22Rv1 (cell line): Measurements from ENCODE around the gene GRAP2.
"Not testable (repeated sequence)": the region's sequence is repeated elsewhere in the genome, so short reads cannot be mapped to it uniquely, and the experiment has no call there.

Experiments used
- H3K27ac ChIP-seq: fragments of 450-650 bp; 2 replicates; pipeline ENCODE4 v1.5.1; 2017
- ZFX ChIP-seq: fragments of 450-650 bp; IDR thresholded peaks from 2 replicates; pipeline ENCODE4 v1.6.1; 2017; ENCODE audit warnings: antibody characterized with exemption, borderline replicate concordance
- TF ChIP-seq, protein P1 (sequence below): fragments of 450-650 bp; IDR thresholded peaks from 2 replicates; pipeline ENCODE4 v1.5.1; 2017; ENCODE audit warnings: mild to moderate bottlenecking

GRAP2 gene

DNA sequence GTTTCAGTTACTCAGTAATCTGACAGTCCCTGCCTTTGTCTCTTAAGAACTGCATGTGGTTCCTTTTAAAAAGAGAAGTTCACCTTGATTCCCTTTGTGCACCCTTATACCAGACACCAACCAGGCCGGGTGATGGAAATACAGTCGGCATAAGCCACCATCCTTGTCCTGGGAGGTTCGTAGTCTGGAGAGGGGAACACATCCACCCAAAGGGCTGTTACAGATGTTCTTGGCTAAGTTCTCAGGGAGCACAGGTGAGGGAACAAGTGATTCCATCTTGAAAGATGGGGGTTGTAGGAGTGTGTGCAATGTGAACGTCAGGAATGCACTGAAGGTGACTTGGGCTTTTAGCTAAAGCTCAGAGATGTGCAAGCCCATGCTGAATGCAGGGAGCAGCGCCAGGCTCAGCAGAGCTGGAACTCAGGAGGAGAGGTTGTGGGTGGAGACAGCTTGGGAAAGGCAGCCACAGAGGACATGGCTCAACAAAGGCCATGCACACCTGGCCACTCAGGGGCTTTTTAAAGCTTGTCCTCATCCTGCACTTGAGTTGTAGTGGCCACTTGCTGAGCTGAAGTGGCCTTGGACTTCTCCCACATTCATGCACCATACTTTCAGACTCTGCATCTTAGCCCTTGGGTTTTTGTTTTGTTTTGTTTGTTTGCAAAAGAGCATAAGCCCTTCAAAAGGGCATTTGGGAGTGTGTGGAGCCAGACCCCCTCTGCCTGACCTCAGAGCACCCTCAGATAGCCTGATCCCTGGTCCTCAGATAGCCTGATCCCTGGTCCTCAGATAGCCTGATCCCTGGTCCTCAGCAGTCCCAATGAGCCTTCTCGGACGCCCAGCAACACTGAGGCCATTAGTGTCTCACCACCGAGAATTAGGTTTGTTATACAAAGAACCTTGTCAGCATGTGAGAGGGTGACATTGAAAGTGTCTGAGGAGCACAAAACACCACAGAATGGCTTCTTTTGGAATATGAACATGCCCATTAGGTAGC lies 46.6 kb downstream of the GRAP2 start:
- H3K27ac ChIP-seq, result no peak overlapping the region

DNA sequence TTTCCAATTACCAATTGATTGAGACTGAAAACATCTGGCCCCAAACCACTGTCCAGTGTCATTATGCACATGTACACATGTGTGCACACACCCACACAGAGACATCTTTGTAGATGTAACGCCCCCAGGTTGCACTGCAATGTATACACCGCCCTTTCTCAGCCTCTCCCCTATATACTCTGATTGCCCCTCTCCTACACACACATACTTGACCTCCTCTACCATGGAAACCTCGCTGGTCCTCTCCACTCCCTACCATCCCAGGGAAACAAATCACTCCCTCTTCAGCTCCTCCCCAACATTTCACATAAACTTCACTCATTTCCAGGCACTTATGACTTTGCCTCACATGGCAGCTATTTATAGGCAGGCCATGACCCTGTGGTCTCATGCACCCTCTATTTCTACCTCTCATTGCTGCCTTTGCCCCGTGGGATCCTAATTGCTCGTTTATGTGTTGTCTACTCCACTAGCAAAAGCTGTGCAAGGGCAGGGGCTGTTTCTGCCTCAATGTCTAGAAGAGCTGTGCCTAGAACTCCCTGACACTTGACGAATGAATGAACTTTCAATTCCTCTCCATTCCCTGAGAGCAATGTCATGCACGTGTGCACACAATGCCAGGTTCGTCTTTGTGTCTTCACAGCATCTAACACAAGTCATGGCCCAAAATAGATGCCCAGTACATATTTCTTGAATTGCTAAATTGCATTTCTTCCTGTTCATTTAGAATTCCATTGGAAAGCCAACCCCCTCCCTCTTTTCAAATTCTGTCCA lies 49.3 kb downstream of the GRAP2 start:
- TF ChIP-seq, protein P1, sequence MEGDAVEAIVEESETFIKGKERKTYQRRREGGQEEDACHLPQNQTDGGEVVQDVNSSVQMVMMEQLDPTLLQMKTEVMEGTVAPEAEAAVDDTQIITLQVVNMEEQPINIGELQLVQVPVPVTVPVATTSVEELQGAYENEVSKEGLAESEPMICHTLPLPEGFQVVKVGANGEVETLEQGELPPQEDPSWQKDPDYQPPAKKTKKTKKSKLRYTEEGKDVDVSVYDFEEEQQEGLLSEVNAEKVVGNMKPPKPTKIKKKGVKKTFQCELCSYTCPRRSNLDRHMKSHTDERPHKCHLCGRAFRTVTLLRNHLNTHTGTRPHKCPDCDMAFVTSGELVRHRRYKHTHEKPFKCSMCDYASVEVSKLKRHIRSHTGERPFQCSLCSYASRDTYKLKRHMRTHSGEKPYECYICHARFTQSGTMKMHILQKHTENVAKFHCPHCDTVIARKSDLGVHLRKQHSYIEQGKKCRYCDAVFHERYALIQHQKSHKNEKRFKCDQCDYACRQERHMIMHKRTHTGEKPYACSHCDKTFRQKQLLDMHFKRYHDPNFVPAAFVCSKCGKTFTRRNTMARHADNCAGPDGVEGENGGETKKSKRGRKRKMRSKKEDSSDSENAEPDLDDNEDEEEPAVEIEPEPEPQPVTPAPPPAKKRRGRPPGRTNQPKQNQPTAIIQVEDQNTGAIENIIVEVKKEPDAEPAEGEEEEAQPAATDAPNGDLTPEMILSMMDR, result no peak
- no peak for TF ChIP-seq ZFX
- no peak overlapping the region for H3K27ac ChIP-seq

More for the DNA sequence above, 46.6 kb downstream of the GRAP2 start:
- no peak for TF ChIP-seq ZFX
- TF ChIP-seq, protein P1, result no peak

DNA sequence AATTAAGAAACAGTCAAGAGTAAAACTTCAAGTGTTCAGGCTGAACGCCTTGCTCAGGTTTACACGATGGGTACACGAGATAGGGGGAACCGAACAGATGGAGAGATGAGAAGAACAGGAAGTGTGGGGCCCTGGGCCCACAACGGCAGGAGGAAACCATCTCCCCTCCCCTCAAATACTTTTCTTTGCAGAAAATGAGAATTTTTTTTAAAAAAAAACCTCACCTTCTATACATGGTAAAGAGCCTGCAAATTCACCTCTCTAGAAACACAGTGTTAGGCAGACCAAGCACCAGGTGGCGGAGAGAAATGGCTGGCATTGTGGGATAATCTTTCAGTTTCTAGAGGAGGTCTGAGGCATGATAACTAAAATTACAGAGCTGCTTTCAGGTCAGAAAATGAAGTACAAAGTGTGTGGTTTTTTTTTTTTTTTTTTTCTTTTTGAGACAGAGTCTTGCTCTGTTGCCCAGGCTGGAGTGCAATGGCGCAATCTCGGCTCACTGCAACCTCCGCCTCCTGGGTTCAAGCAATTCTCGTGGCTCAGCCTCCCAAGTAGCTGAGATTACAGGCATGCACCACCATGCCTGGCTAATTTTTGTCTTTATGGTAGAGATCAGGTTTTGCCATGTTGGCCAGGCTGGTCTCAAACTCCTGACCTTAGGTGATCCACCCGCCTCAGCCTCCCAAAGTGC lies 50.9 kb downstream of the GRAP2 start:
- not testable (repeated sequence) for H3K27ac ChIP-seq

DNA sequence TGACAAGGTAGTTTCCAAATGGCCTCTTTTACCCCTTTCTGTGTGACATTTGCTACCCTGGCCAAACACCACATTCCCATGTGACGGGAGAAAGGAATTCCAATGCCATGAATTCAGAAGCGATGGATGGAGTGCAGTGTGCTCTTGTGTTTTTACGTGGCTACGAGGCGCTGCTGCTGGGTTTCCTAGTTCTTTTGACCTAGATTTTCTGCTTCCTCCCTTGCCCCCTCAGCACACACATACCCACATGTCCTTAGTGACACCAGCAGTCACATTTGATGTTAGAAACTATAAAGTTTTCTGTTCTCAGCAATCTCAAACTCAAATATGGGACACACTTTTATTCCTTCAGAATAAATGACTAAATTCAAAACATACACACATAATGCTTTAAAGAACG lies 51.5 kb downstream of the GRAP2 start:
- H3K27ac ChIP-seq, result no peak overlapping the region
- TF ChIP-seq, protein P1, result no peak
- no peak for TF ChIP-seq ZFX

DNA sequence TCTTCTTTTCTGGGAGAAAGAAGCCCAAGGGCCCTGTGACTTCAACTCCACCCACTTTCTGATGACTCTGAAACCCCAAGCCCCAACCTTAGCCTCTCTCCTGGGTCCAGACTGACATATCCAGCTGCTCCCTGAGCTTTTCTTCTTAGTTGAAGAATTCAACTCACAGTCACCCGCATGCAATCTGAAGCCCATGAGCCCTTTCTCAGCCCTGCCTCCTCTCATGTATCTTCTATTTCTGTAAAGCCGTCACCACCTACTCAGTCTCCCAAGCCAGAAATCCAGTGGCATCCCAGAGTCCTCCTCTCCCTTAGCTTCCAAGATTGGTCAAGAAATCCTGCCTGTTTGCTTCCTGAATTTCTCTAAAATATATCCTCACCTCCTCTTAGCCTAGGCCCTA lies 52.2 kb downstream of the GRAP2 start:
- H3K27ac ChIP-seq, result no peak overlapping the region
- no peak for TF ChIP-seq ZFX
- TF ChIP-seq, protein P1, result no peak

DNA sequence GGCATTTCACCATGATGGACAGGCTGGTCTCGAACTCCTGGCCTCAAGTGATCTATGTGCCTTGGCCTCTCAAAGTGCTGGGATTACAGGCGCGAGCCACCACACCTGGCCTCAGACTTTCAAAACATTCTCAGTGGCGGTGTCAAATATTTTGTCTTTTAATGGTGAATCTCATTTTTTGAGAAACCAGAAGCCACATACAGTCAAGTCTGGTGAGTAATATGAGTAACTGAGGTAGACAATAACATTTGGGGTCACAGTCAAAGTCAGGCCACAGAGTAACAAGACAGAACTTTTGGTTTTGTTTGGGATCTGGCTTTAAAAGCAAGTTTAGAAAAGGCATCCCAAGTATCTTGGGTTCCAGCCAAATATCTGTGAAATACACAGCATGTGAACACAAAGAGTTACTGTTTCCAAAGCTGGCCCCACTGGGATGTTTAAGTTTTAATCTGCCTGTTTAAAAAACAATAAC lies 53.7 kb downstream of the GRAP2 start:
- no peak overlapping the region for H3K27ac ChIP-seq

DNA sequence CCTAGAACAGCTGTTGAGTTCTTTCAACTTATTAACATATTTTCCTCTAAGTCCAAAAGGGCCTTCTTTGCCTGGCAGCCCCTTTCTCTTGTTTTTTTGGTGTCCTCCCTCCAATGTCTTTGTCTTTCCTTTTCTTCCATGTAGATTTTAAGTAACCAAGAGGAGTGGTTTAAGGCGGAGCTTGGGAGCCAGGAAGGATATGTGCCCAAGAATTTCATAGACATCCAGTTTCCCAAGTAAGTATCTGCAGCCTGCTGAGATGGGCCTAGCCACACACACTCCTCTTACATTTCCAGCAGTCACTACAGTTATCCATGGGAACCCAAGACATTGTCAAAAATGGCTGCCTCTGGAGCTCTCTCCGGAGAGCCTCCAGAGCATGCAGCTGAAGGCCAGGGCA lies 54.8 kb downstream of the GRAP2 start:
- no peak for TF ChIP-seq ZFX
- TF ChIP-seq, protein P1, result no peak
- no peak overlapping the region for H3K27ac ChIP-seq

More for the DNA sequence above, 53.7 kb downstream of the GRAP2 start:
- TF ChIP-seq, protein P1, result no peak
- no peak for TF ChIP-seq ZFX
